ENCODE results near the gene CDS1. TPM values are rescaled to one million over a fixed set of nuclear protein-coding genes. Genes with fewer than 3 reads are reported as not detected.

Gene CDS1
- total RNA-seq, 2 experiments from 2014 or later: not detected

DNA sequence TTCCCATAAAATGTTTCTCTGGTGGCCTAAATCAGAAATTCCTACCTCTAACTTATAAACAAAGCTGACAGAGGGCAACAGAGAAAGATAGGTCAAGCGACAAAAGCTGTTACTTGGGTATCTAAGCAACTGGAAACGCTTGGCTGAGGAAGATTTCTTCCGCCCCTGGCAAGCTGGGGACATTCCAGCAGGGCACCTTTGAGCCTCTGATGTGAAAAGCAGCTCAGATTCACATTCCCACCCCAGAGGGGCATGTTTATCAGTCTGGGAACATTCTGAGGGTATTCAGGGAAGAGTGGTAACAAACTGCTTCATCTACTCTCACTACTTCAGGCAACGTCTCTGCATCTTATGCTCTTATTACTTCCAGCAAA, 3.5 kb upstream of the CDS1 start:
- no TSS peak for BruUV-seq (replicated peaks)
- no peak overlapping the region for H3K4me3 ChIP-seq (ENCODE audit: low read depth, low read length, poor library complexity, severe bottlenecking)
- H3K9me3 ChIP-seq (ENCODE audit: low read length): no peaks in the 10 kb centered on the region
- no peak overlapping the region for H3K27ac ChIP-seq (ENCODE audit: low read depth, low read length, poor library complexity, severe bottlenecking)
- no peaks in the 10 kb centered on the region for H3K4me1 ChIP-seq (ENCODE audit: insufficient read depth, low read length, poor library complexity, severe bottlenecking)
- no peak for DNase-seq (ENCODE audit: low spot score)
- no peak overlapping the region for H2AFZ ChIP-seq (ENCODE audit: low read length)
- ChIA-PET POLR2A (interaction anchor here (0.8 kb wide), 1 partner anchor 9 kb away, joined by 5 read pairs; no protein-coding TSS in a partner anchor), CTCF (ENCODE audit: unreplicated experiment) (no interaction called here)
- TF ChIP-seq CTCF (conservative IDR thresholded peaks at IDR 0.05; ENCODE audit: low read length) (no peak), EZH2phosphoT487 (IDR thresholded peaks at IDR 0.05; ENCODE audit: borderline replicate concordance, low read depth, low read length) (no peak)
- H3K4me2 ChIP-seq (ENCODE audit: low read length): no peak overlapping the region
- H3K9me2 ChIP-seq (ENCODE audit: insufficient read depth, low read length): no peaks in the 10 kb centered on the region
- no peaks in the 10 kb centered on the region for H3K79me2 ChIP-seq (ENCODE audit: insufficient read depth, low read depth, low read length)
- no peaks in the 10 kb centered on the region for H3K36me3 ChIP-seq (ENCODE audit: insufficient read depth, low read length)
- intact Hi-C loops (cut with micrococcal nuclease; ENCODE audit: unreplicated experiment): loop anchor here (10.0 kb wide), 1 partner anchor 395 kb away; no protein-coding TSS in a partner anchor
- no peaks in the 10 kb centered on the region for H4K20me1 ChIP-seq (ENCODE audit: insufficient read depth, low read length)

GRCh38 chr4:84582302-84582987, 482 bp upstream of the CDS1 start:
- no peaks in the 10 kb centered on the region for H3K79me2 ChIP-seq (ENCODE audit: insufficient read depth, low read depth, low read length)
- intact Hi-C loops (cut with micrococcal nuclease; ENCODE audit: unreplicated experiment): no loop called here
- POLR2A ChIA-PET: no interaction called here
- BruUV-seq (replicated peaks): no TSS peak
- H4K20me1 ChIP-seq (ENCODE audit: insufficient read depth, low read length): no peaks in the 10 kb centered on the region
- no peaks in the 10 kb centered on the region for H3K4me1 ChIP-seq (ENCODE audit: insufficient read depth, low read length, poor library complexity, severe bottlenecking)
- no peaks in the 10 kb centered on the region for H3K9me2 ChIP-seq (ENCODE audit: insufficient read depth, low read length)
- TF ChIP-seq EZH2phosphoT487 (IDR thresholded peaks at IDR 0.05; ENCODE audit: borderline replicate concordance, low read depth, low read length) (no peak), CTCF (conservative IDR thresholded peaks at IDR 0.05; ENCODE audit: low read length) (no peak)
- H3K27ac ChIP-seq (ENCODE audit: low read depth, low read length, poor library complexity, severe bottlenecking): no peak overlapping the region
- no peaks in the 10 kb centered on the region for H3K9me3 ChIP-seq (ENCODE audit: low read length)
- no peak for DNase-seq (ENCODE audit: low spot score)
- H2AFZ ChIP-seq (ENCODE audit: low read length): no peak overlapping the region
- no peak overlapping the region for H3K4me2 ChIP-seq (ENCODE audit: low read length)
- CTCF ChIA-PET (ENCODE audit: unreplicated experiment): no interaction called here
- H3K36me3 ChIP-seq (ENCODE audit: insufficient read depth, low read length): no peaks in the 10 kb centered on the region
- no peak overlapping the region for H3K4me3 ChIP-seq (ENCODE audit: low read depth, low read length, poor library complexity, severe bottlenecking)

GRCh38 chr4:84583876-84584380, 1.0 kb downstream of the CDS1 start:
- BruUV-seq (replicated peaks): no TSS peak
- no peaks in the 10 kb centered on the region for H3K4me1 ChIP-seq (ENCODE audit: insufficient read depth, low read length, poor library complexity, severe bottlenecking)
- no peak overlapping the region for H3K4me3 ChIP-seq (ENCODE audit: low read depth, low read length, poor library complexity, severe bottlenecking)
- TF ChIP-seq EZH2phosphoT487 (IDR thresholded peaks at IDR 0.05; ENCODE audit: borderline replicate concordance, low read depth, low read length) (no peak), CTCF (conservative IDR thresholded peaks at IDR 0.05; ENCODE audit: low read length) (no peak)
- CTCF ChIA-PET (ENCODE audit: unreplicated experiment): no interaction called here
- H4K20me1 ChIP-seq (ENCODE audit: insufficient read depth, low read length): no peaks in the 10 kb centered on the region
- H3K27ac ChIP-seq (ENCODE audit: low read depth, low read length, poor library complexity, severe bottlenecking): no peak overlapping the region
- no peaks in the 10 kb centered on the region for H3K36me3 ChIP-seq (ENCODE audit: insufficient read depth, low read length)
- intact Hi-C loops (cut with micrococcal nuclease; ENCODE audit: unreplicated experiment): no loop called here
- POLR2A ChIA-PET: interaction anchor here (0.6 to 1.0 kb wide), 2 partner anchors 153 to 1431 kb away, joined by 3 to 4 read pairs; no protein-coding TSS in a partner anchor
- H3K9me3 ChIP-seq (ENCODE audit: low read length): no peaks in the 10 kb centered on the region
- no peaks in the 10 kb centered on the region for H3K79me2 ChIP-seq (ENCODE audit: insufficient read depth, low read depth, low read length)
- H3K9me2 ChIP-seq (ENCODE audit: insufficient read depth, low read length): no peaks in the 10 kb centered on the region
- no peak for DNase-seq (ENCODE audit: low spot score)
- H2AFZ ChIP-seq (ENCODE audit: low read length): no peak overlapping the region
- no peak overlapping the region for H3K4me2 ChIP-seq (ENCODE audit: low read length)

Data from OCI-LY7 (cell line).